ENCODE results near the gene SMURF2.

SMURF2 gene

GRCh38 chr17:64661976-64662773, at the start of gene SMURF2:
SMURF2 (minus strand) TSS chr17:64662307; CDS start chr17:64661880, 427 bp downstream.
- DNase-seq (ENCODE audit: extremely low read depth, low read depth): no peak
- no peak for TF ChIP-seq CTCF (IDR thresholded peaks at IDR 0.05; ENCODE audit: low read depth, low read length)

- no peak for DNase-seq (ENCODE audit: extremely low read depth, low read depth)
- no peak for TF ChIP-seq CTCF (IDR thresholded peaks at IDR 0.05; ENCODE audit: low read depth, low read length)
Observed at GRCh38 chr17:64709481-64709880, 47.4 kb upstream of the SMURF2 start.

- DNase-seq (ENCODE audit: extremely low read depth, low read depth): peak; percentile 90
- no peak for TF ChIP-seq CTCF (IDR thresholded peaks at IDR 0.05; ENCODE audit: low read depth, low read length)
Observed at GRCh38 chr17:64707050-64707591, 45.0 kb upstream of the SMURF2 start.

GRCh38 chr17:64706224-64707049, 44.3 kb upstream of the SMURF2 start:
- no peak for DNase-seq (ENCODE audit: extremely low read depth, low read depth)
- TF ChIP-seq CTCF (IDR thresholded peaks at IDR 0.05; ENCODE audit: low read depth, low read length): no peak

GRCh38 chr17:64702815-64703214, 40.7 kb upstream of the SMURF2 start:
- no peak for DNase-seq (ENCODE audit: extremely low read depth, low read depth)
- TF ChIP-seq CTCF (IDR thresholded peaks at IDR 0.05; ENCODE audit: low read depth, low read length): no peak

GRCh38 chr17:64698725-64699124, 36.6 kb upstream of the SMURF2 start:
- no peak for DNase-seq (ENCODE audit: extremely low read depth, low read depth)

More at GRCh38 chr17:64698725-64699124, 36.6 kb upstream of the SMURF2 start:
- no peak for TF ChIP-seq CTCF (IDR thresholded peaks at IDR 0.05; ENCODE audit: low read depth, low read length)

All from AG09319 (cell line).